ENCODE results near the gene TRAF5. TPM values are rescaled to one million over a fixed set of nuclear protein-coding genes. Genes with fewer than 3 reads are reported as not detected.

The TRAF5 gene
- total RNA-seq, 6 experiments from 2014 or later, result 7.7 to 12.3 (median 8.7) TPM

DNA sequence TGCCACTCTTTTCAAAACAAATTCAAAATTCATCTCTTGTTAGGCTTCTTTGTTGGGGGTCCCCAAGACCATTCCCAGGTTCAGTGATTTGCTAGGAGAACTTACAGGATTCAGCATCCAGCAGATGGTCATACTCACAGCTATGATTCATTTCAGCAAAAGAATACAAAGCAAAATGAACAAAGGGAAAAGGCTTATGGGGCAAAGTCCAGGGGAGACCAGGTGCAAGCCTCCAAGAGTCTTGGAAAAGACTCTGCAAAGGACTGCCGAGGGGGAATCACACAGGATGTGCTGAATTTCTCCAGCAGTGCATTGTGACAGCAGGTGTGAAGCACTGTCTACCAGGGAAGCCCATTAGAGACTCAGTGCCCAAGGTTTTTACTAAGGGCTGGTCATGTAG, 7.3 kb downstream of the TRAF5 start:
- Mint-ChIP-seq H3K4me1 (ENCODE audit: low read depth) (peaks cover 62% of the 10 kb centered on the region), H3K36me3 (ENCODE audit: low read depth) (no peaks in the 10 kb centered on the region; the same call in 1 of the 2 replicates), H3K9me3 (no peaks in the 10 kb centered on the region), H3K4me3 (no peak overlapping the region), H3K27ac (peak overlapping the region; percentile 2; the same call in 1 of the 2 replicates), H3K27me3 (ENCODE audit: insufficient read depth) (peaks cover 4% of the 10 kb centered on the region)
- TF ChIP-seq CTCF (IDR thresholded peaks at IDR 0.05), result no peak
- DNase-seq, result no peak

DNA sequence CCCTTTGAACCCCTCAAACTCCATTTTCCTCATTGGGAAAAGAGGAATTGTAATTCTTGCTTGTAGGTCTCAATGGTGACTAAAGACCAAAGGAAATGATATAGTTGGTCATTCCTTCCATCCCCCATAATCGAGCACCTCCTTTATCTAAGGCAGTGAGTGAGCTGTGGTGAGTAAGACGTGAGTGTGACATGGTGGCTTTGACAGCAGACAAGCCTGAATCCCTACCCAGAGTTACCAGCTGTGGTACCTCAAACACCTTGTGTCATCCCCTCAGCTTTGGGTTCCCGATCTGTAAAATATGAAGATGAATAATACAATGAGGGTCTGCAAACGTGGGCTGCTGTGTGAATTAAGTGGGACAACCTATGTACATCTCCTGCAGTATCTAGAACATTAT, 8.4 kb downstream of the TRAF5 start:
- Mint-ChIP-seq H3K27ac (no peak overlapping the region), H3K36me3 (ENCODE audit: low read depth) (no peaks in the 10 kb centered on the region; the same call in 1 of the 2 replicates), H3K27me3 (ENCODE audit: insufficient read depth) (peaks cover 4% of the 10 kb centered on the region), H3K4me1 (ENCODE audit: low read depth) (peaks cover 51% of the 10 kb centered on the region), H3K4me3 (no peak overlapping the region), H3K9me3 (no peaks in the 10 kb centered on the region)
- no peak for TF ChIP-seq CTCF (IDR thresholded peaks at IDR 0.05)
- no peak for DNase-seq

GRCh38 chr1:211335522-211336157, 9.0 kb downstream of the TRAF5 start:
- H3K4me3 Mint-ChIP-seq, result no peak overlapping the region
- peaks cover 44% of the 10 kb centered on the region for H3K4me1 Mint-ChIP-seq (ENCODE audit: low read depth)
- peaks cover 4% of the 10 kb centered on the region for H3K27me3 Mint-ChIP-seq (ENCODE audit: insufficient read depth)
- no peak for DNase-seq
- TF ChIP-seq CTCF (IDR thresholded peaks at IDR 0.05), result no peak
- H3K36me3 Mint-ChIP-seq (ENCODE audit: low read depth), result no peaks in the 10 kb centered on the region; the same call in 1 of the 2 replicates
- H3K9me3 Mint-ChIP-seq, result no peaks in the 10 kb centered on the region
- H3K27ac Mint-ChIP-seq, result no peak overlapping the region

- Mint-ChIP-seq H3K9me3 (no peaks in the 10 kb centered on the region), H3K27me3 (ENCODE audit: insufficient read depth) (peaks cover 4% of the 10 kb centered on the region), H3K4me3 (no peak overlapping the region), H3K4me1 (ENCODE audit: low read depth) (peaks cover 43% of the 10 kb centered on the region), H3K27ac (no peak overlapping the region), H3K36me3 (ENCODE audit: low read depth) (no peaks in the 10 kb centered on the region; the same call in 1 of the 2 replicates)
- TF ChIP-seq CTCF (IDR thresholded peaks at IDR 0.05), result no peak
- no peak for DNase-seq
Measured at GRCh38 chr1:211336161-211336560, 9.5 kb downstream of the TRAF5 start.

DNA sequence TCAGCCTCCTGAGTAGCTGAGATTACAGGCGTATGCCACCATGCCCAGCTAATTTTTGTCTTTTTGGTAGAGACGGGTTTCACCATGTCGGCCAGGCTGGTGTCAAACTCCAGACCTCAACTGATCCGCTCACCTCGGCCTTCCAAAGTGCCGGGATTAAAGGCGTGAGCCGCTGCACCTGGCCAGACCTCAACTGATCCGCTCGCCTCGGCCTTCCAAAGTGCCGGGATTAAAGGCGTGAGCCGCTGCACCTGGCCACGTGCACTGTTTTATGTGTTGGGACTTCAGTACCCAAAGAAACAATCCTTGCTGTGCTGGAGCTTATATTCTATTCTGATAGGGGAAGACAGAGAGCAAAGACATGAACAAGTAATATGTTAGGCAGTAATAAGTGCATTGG, 10.1 kb downstream of the TRAF5 start:
- Mint-ChIP-seq H3K27me3 (ENCODE audit: insufficient read depth) (peaks cover 4% of the 10 kb centered on the region), H3K36me3 (ENCODE audit: low read depth) (no peaks in the 10 kb centered on the region; the same call in 1 of the 2 replicates), H3K9me3 (no peaks in the 10 kb centered on the region), H3K27ac (no peak overlapping the region), H3K4me3 (no peak overlapping the region), H3K4me1 (ENCODE audit: low read depth) (peaks cover 39% of the 10 kb centered on the region)
- TF ChIP-seq CTCF (IDR thresholded peaks at IDR 0.05), result no peak
- no peak for DNase-seq

Data from HFFc6 (cell line).